Endothelial cell of umbilical vein (primary cell): Measurements from ENCODE around the gene CAMSAP1. TPM values are rescaled to one million over a fixed set of nuclear protein-coding genes. Genes with fewer than 3 reads are reported as not detected.
A peak's percentile ranks its signal among the peaks of the same experiment; 100 is the strongest.

Source experiments
- BruUV-seq: library from RNA; stranded (reverse); fragments of 400-500 nt; replicated peaks from 2 replicates; lab custom pipeline; 2021; lab: Mats Ljungman, UMichigan
- CTCF ChIA-PET: fragments of 300-600, 350-600 bp; sonication (Branson Sonifier 250); formaldehyde crosslinking; loops from one replicate; lab custom pipeline; 2021; ENCODE audit warnings: antibody characterized with exemption, inconsistent platforms; lab: Charles Lee
- POLR2A ChIA-PET: fragments of 300-600, 350-600 bp; sonication (Branson Sonifier 250); formaldehyde crosslinking; loops from one replicate; lab custom pipeline; 2021; ENCODE audit warnings: antibody characterized with exemption, inconsistent platforms; lab: Charles Lee
- DNase-seq: peaks from one replicate; pipeline ENCODE4 v3.0.0-alpha.2; 2011; ENCODE audit warnings: low read depth, low spot score
- FAIRE-seq: peaks from 2 replicates; lab custom pipeline; 2011; peaks lifted over from hg19 to GRCh38; lab: Jason Lieb, UNC
- H2AFZ ChIP-seq: 2 replicates; pipeline ENCODE4 v1.6.0; 2012; ENCODE audit warnings: low read depth, low read length, control low read depth, inconsistent platforms
- H3K27ac ChIP-seq: 2 replicates; pipeline ENCODE4 v1.5.1; 2011; ENCODE audit warnings: low read depth, mild to moderate bottlenecking, control low read depth, low read length, moderate library complexity; ENCODE audit not compliant: insufficient read depth
- H3K27me3 ChIP-seq, 2 experiments: 2 replicates each; pipeline versions ENCODE4 v1.6.0 to v1.6.1; 2011; ENCODE audit warnings: low read length in 2 of 2, mixed read lengths in 1 of 2; ENCODE audit not compliant: control insufficient read depth in 2 of 2, insufficient read depth in 2 of 2
- H3K36me3 ChIP-seq, 2 experiments: 2 replicates in 1 of 2; 3 replicates in 1 of 2; pipeline ENCODE4 v1.5.1; 2011; ENCODE audit warnings: low read length in 2 of 2, mild to moderate bottlenecking in 1 of 2, moderate library complexity in 1 of 2; ENCODE audit not compliant: control insufficient read depth in 2 of 2, insufficient read depth in 2 of 2; ENCODE audit errors: extremely low read depth in 1 of 2
- H3K4me1 ChIP-seq: 3 replicates; pipeline ENCODE4 v1.5.1; 2011; ENCODE audit warnings: mild to moderate bottlenecking, low read length; ENCODE audit not compliant: control insufficient read depth, insufficient read depth; ENCODE audit errors: extremely low read depth
- H3K4me2 ChIP-seq: 2 replicates; pipeline ENCODE4 v1.6.1; 2011; ENCODE audit warnings: low read length, control low read depth, mixed read lengths; ENCODE audit not compliant: insufficient read depth
- H3K4me3 ChIP-seq, 3 experiments: fragments of 200-600 bp in 1 of 3; sonication (generic), shearing (Covaris generic) in 1 of 3; replicated peaks in 1 of 3; 2 replicates each; pipeline ENCODE4 v1.5.1; 2011 to 2016; ENCODE audit warnings: control low read depth in 3 of 3, low read length in 3 of 3, mild to moderate bottlenecking in 2 of 3, inconsistent platforms in 1 of 3, low read depth in 1 of 3, moderate library complexity in 1 of 3; ENCODE audit not compliant: insufficient read depth in 1 of 3
- H3K79me2 ChIP-seq: 2 replicates; pipeline ENCODE4 v1.6.0; 2012; ENCODE audit warnings: low read length, inconsistent platforms; ENCODE audit not compliant: control insufficient read depth, insufficient read depth
- H3K9ac ChIP-seq: replicated peaks from 2 replicates; pipeline ENCODE3; 2011; ENCODE audit warnings: low read length, control low read depth; ENCODE audit not compliant: insufficient read depth; ENCODE audit errors: extremely low read depth
- H3K9me1 ChIP-seq: replicated peaks from 3 replicates; pipeline ENCODE4 v1.6.0; 2011; ENCODE audit warnings: mild to moderate bottlenecking, low read length; ENCODE audit not compliant: control insufficient read depth, insufficient read depth; ENCODE audit errors: extremely low read depth
- H3K9me3 ChIP-seq: replicated peaks from 2 replicates; pipeline ENCODE4 v1.5.1; 2012; ENCODE audit warnings: low read length, inconsistent platforms; ENCODE audit not compliant: control insufficient read depth, insufficient read depth
- H4K20me1 ChIP-seq: replicated peaks from 2 replicates; pipeline ENCODE3; 2011; ENCODE audit warnings: mild to moderate bottlenecking, low read length; ENCODE audit not compliant: control insufficient read depth, insufficient read depth; ENCODE audit errors: extremely low read depth
- CTCF ChIP-seq, 2 donors: IDR thresholded peaks; 1 replicate in 1 of 2; 2 replicates in 1 of 2; pipeline ENCODE4 v1.5.1; 2011; ENCODE audit warnings: low read length in 2 of 2, mild to moderate bottlenecking in 2 of 2, moderate library complexity in 2 of 2, control low read depth in 1 of 2, inconsistent platforms in 1 of 2, low read depth in 1 of 2; ENCODE audit not compliant: insufficient read depth in 1 of 2; ENCODE audit errors: extremely low read depth in 1 of 2
- EZH2 ChIP-seq: IDR thresholded peaks from 2 replicates; pipeline ENCODE4 v1.6.1; 2012; ENCODE audit warnings: borderline replicate concordance, low read depth, mild to moderate bottlenecking, moderate library complexity, low read length, inconsistent platforms; ENCODE audit not compliant: severe bottlenecking
- FOS ChIP-seq: IDR thresholded peaks from 2 replicates; pipeline ENCODE4 v1.6.1; 2011; ENCODE audit warnings: mild to moderate bottlenecking, low read length, moderate library complexity, borderline replicate concordance; ENCODE audit not compliant: insufficient read depth
- GATA2 ChIP-seq: IDR thresholded peaks from 2 replicates; pipeline ENCODE4 v1.7.0; 2011; ENCODE audit warnings: low read depth, mild to moderate bottlenecking, moderate library complexity, mixed read lengths, low read length; ENCODE audit not compliant: insufficient read length, insufficient read depth
- JUN ChIP-seq: IDR thresholded peaks from 2 replicates; pipeline ENCODE4 v1.6.1; 2011; ENCODE audit warnings: borderline replicate concordance, low read depth; ENCODE audit not compliant: insufficient read length, insufficient read depth
- MAX ChIP-seq: IDR thresholded peaks from 2 replicates; pipeline ENCODE4 v1.6.1; 2011; ENCODE audit not compliant: insufficient read depth, insufficient read length
- MYC ChIP-seq: IDR thresholded peaks from one replicate; pipeline ENCODE4 v1.6.1; 2011; ENCODE audit warnings: mild to moderate bottlenecking, low read depth, low read length
- POLR2A ChIP-seq: IDR thresholded peaks from 2 replicates; pipeline ENCODE4 v1.6.1; 2012; ENCODE audit warnings: low read depth, mild to moderate bottlenecking, control low read depth, low read length
- POLR2AphosphoS5 ChIP-seq: IDR thresholded peaks from 2 replicates; pipeline ENCODE4 v1.6.1; 2012; ENCODE audit warnings: low read depth, mild to moderate bottlenecking, control low read depth, low read length, moderate library complexity; ENCODE audit not compliant: insufficient read depth
- dilution Hi-C: fragments of 300-500 bp; cut with MboI; formaldehyde crosslinking; loops from one replicate; pipeline ENCODE4 v1.15.0; 2019; ENCODE audit warnings: low sequenced_read_pairs; ENCODE audit not compliant: extremely low pct_ligation_motif_present
- intact Hi-C: fragments of 100-400 bp; cut with micrococcal nuclease; formaldehyde crosslinking; loops from one replicate; pipeline ENCODE4 v1.10.0; 2022
- polyA plus RNA-seq, 4 experiments: library from polyadenylated mRNA; depleted of rRNA in 3 of 4; stranded (reverse) in 3 of 4; unstranded in 1 of 4; fragments of >200 nt; gene quantifications; 2 replicates each; pipeline versions ENCODE4 v1.2.1 to v1.2.3, GENCODE V29; 2011 to 2012; ENCODE audit warnings: missing spikeins in 1 of 4
- total RNA-seq: library from RNA; stranded (reverse); gene quantifications from 2 replicates; pipeline ENCODE4 v1.2.3, GENCODE V29; 2021

CAMSAP1 gene
- total and polyA plus RNA-seq, 2 donors (not counting 3 experiments of a cell fraction or from before 2014, with no cell fraction given): 8.1 to 25.5 TPM

GRCh38 chr9:135776893-135777622 lies 130.3 kb downstream of the CAMSAP1 start:
- Histone ChIP-seq H3K9ac (no peak overlapping the region), H3K4me2 (no peak overlapping the region), H3K27ac (no peak overlapping the region), H2AFZ (no peak overlapping the region), H3K27me3 (no peaks in the 10 kb centered on the region), H3K4me1 (no peaks in the 10 kb centered on the region), H3K9me3 (no peaks in the 10 kb centered on the region), H3K4me3 (no peak overlapping the region), H4K20me1 (no peaks in the 10 kb centered on the region), H3K9me1 (no peaks in the 10 kb centered on the region), H3K79me2 (no peaks in the 10 kb centered on the region), H3K36me3 (no peaks in the 10 kb centered on the region)
- DNase-seq: no peak
- intact Hi-C loops (no loop called here), dilution Hi-C loops (no loop called here)
- no peak for FAIRE-seq
- no TSS peak for BruUV-seq
- TF ChIP-seq MAX (peak; percentile 10), JUN (no peak)
- ChIA-PET CTCF (interaction anchor here (1.9 kb wide), 1 partner anchor 20 kb away, joined by 9 read pairs; no protein-coding TSS in a partner anchor), POLR2A (no interaction called here)

GRCh38 chr9:135775911-135776310 lies 131.4 kb downstream of the CAMSAP1 start:
- intact Hi-C loops: no loop called here

More at GRCh38 chr9:135775911-135776310, 131.4 kb downstream of the CAMSAP1 start:
- Histone ChIP-seq H3K4me2 (no peak overlapping the region), H4K20me1 (no peaks in the 10 kb centered on the region), H3K79me2 (no peaks in the 10 kb centered on the region), H2AFZ (no peak overlapping the region), H3K36me3 (no peaks in the 10 kb centered on the region), H3K9me1 (no peaks in the 10 kb centered on the region), H3K27me3 (no peaks in the 10 kb centered on the region), H3K9ac (no peak overlapping the region), H3K4me1 (no peaks in the 10 kb centered on the region), H3K27ac (no peak overlapping the region), H3K9me3 (no peaks in the 10 kb centered on the region), H3K4me3 (no peak overlapping the region)
- ChIA-PET POLR2A (no interaction called here), CTCF (no interaction called here)
- dilution Hi-C loops: no loop called here
- BruUV-seq: no TSS peak
- TF ChIP-seq MAX (no peak), JUN (no peak), CTCF (IDR thresholded peaks at IDR 0.05; ENCODE audit: extremely low read depth in 1 of 2, insufficient read depth in 1 of 2, low read depth in 1 of 2, low read length in 2 of 2) (no peak), EZH2 (no peak), POLR2A (no peak), FOS (no peak), MYC (no peak), GATA2 (no peak), POLR2AphosphoS5 (no peak)
- FAIRE-seq (no peak), DNase-seq (no peak)
